Esophagus muscularis mucosa (tissue), 4 donors: ENCODE data around the gene ZMYM4. TPM values are rescaled to one million over a fixed set of nuclear protein-coding genes. Genes with fewer than 3 reads are reported as not detected.

Experiments
- DNase-seq: peaks from one replicate; pipeline ENCODE4 v3.0.0-alpha.2; 2017; ENCODE audit errors: extremely low spot score
- H3K27ac ChIP-seq, 4 donors: fragments of 200-600 bp; sonication (generic); replicated peaks in 1 of 4; 1 replicate in 3 of 4; 2 replicates in 1 of 4; pipeline ENCODE4 v1.5.1; 2016 to 2019; ENCODE audit warnings: mild to moderate bottlenecking in 1 of 4
- H3K27me3 ChIP-seq, 4 donors: fragments of 200-600 bp; sonication (generic); one replicate each; pipeline versions ENCODE4 v1.5.1 to v1.6.0; 2016 to 2019
- H3K36me3 ChIP-seq, 4 donors: fragments of 200-600 bp; sonication (generic); one replicate each; pipeline ENCODE4 v1.5.1; 2016 to 2019
- H3K4me1 ChIP-seq, 4 donors: fragments of 200-600 bp; sonication (generic); one replicate each; pipeline ENCODE4 v1.5.1; 2016 to 2019
- H3K4me3 ChIP-seq, 4 donors: fragments of 200-600 bp; sonication (generic); 1 replicate in 2 of 4; 2 replicates in 2 of 4; pipeline ENCODE4 v1.5.1; 2016 to 2019; ENCODE audit warnings: mild to moderate bottlenecking in 4 of 4, moderate library complexity in 1 of 4
- H3K9me3 ChIP-seq, 4 donors: fragments of 200-600 bp; sonication (generic); 1 replicate in 3 of 4; 2 replicates in 1 of 4; pipeline ENCODE4 v1.5.1; 2016 to 2019
- EP300 ChIP-seq: sonication (generic); formaldehyde crosslinking; IDR thresholded peaks from one replicate; pipeline ENCODE4 v1.6.1; 2017; ENCODE audit warnings: antibody characterized with exemption
- POLR2A ChIP-seq: fragments of 450-650 bp; IDR thresholded peaks from one replicate; pipeline ENCODE4 v1.6.1; 2017; ENCODE audit warnings: antibody characterized with exemption, moderate library complexity, mild to moderate bottlenecking, low read depth
- POLR2AphosphoS5 ChIP-seq, 2 donors: sonication (generic); formaldehyde crosslinking; IDR thresholded peaks; one replicate each; pipeline ENCODE4 v1.6.1; 2017; ENCODE audit warnings: antibody characterized with exemption in 2 of 2
- WGBS: methylation state at CpG from one replicate; pipeline ENCODE4 v1.1.5; 2018; 5-methylcytosine and 5-hydroxymethylcytosine counted together
- intact Hi-C: fragments of 100-400 bp; cut with DNase I; formaldehyde crosslinking; loops from one replicate; pipeline ENCODE4 v1.15.1; 2023
- total RNA-seq, 4 donors: library from RNA; depleted of rRNA; stranded (reverse); fragments of >200 nt; gene quantifications; one replicate each; pipeline versions ENCODE4 v1.1.0 to v1.2.1, GENCODE V29; 2016
- TF ChIP-seq, protein P1 (sequence below), 3 experiments: fragments of 200-600 bp in 2 of 3; fragments of 450-650 bp in 1 of 3; sonication (generic) in 2 of 3; IDR thresholded peaks; one replicate each; pipeline ENCODE4 v1.5.1; 2017 to 2019; ENCODE audit warnings: antibody characterized with exemption in 3 of 3, mild to moderate bottlenecking in 2 of 3, moderate library complexity in 1 of 3

The ZMYM4 gene
- total RNA-seq, 4 donors from 2014 or later = 24.6 to 32.0 (median 27.3) TPM

GRCh38 chr1:35270836-35271235 is 2.3 kb downstream of the ZMYM4 start:
- intact Hi-C loops = no loop called here
- TF ChIP-seq, protein P1, sequence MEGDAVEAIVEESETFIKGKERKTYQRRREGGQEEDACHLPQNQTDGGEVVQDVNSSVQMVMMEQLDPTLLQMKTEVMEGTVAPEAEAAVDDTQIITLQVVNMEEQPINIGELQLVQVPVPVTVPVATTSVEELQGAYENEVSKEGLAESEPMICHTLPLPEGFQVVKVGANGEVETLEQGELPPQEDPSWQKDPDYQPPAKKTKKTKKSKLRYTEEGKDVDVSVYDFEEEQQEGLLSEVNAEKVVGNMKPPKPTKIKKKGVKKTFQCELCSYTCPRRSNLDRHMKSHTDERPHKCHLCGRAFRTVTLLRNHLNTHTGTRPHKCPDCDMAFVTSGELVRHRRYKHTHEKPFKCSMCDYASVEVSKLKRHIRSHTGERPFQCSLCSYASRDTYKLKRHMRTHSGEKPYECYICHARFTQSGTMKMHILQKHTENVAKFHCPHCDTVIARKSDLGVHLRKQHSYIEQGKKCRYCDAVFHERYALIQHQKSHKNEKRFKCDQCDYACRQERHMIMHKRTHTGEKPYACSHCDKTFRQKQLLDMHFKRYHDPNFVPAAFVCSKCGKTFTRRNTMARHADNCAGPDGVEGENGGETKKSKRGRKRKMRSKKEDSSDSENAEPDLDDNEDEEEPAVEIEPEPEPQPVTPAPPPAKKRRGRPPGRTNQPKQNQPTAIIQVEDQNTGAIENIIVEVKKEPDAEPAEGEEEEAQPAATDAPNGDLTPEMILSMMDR (IDR thresholded peaks at IDR 0.05) = no peak
- TF ChIP-seq POLR2A (no peak), POLR2AphosphoS5 (IDR thresholded peaks at IDR 0.05) (no peak), EP300 (no peak)
- Histone ChIP-seq H3K9me3 (no peaks in the 10 kb centered on the region), H3K4me3 (no peak overlapping the region), H3K27me3 (no peaks in the 10 kb centered on the region), H3K27ac (no peak overlapping the region), H3K36me3 (no peaks in the 10 kb centered on the region), H3K4me1 (peaks cover 6 to 29% (median 26%) of the 10 kb centered on the region in 4 donors)
- DNase-seq = no peak
- 97% methylated on average over 3 of the region's 3 CpGs for WGBS

GRCh38 chr1:35274197-35274596 is 5.7 kb downstream of the ZMYM4 start:
- Histone ChIP-seq H3K27me3 (no peaks in the 10 kb centered on the region), H3K4me3 (no peak overlapping the region), H3K36me3 (peaks cover 0 to 5% (median 0%) of the 10 kb centered on the region in 4 donors), H3K9me3 (no peaks in the 10 kb centered on the region), H3K27ac (no peak overlapping the region), H3K4me1 (peaks cover 6 to 26% (median 21%) of the 10 kb centered on the region in 4 donors)
- 92% methylated on average over 4 of the region's 4 CpGs for WGBS
- intact Hi-C loops = no loop called here
- TF ChIP-seq POLR2A (no peak), EP300 (no peak), POLR2AphosphoS5 (IDR thresholded peaks at IDR 0.05) (no peak)
- TF ChIP-seq, protein P1 (IDR thresholded peaks at IDR 0.05) = no peak
- no peak for DNase-seq

DNA sequence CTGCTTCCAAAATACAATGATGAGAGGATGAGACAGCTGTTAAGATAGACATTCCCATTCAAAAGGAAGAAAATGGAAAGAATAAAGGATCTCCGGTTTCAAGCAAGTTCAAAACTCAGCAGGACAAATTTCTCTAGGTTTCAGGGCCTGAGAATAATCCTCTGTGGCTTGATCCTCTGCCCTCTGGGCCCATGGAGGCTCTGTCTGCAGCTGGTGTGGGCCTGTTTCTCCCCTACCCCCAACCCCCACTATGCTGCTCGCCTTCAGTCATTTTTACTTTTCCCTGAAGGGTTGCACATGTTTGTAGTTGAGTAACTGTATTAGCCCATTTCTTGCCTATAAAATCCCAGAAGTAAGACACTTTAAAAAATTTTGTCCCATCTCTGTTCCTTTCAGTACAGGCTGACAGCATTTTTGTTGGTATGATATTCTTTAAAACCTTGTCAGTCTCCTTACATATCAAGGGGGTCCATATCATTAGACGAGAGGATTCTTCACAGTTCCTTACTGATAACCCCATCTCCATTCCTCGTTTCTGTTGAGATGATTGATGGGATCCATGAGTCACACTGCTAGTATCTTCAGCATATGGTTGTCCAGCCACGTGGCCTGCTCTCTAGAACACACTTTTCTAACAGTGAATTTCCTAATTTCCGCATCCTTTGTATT is 10.5 kb downstream of the ZMYM4 start:
- H3K4me1 ChIP-seq = peaks cover 0 to 4% (median 0%) of the 10 kb centered on the region in 4 donors
- no peak for DNase-seq
- intact Hi-C loops = no loop called here
- H3K27ac ChIP-seq = no peak overlapping the region
- peaks cover 0 to 6% (median 0%) of the 10 kb centered on the region in 4 donors for H3K9me3 ChIP-seq
- no peak for TF ChIP-seq POLR2AphosphoS5 (IDR thresholded peaks at IDR 0.05)
- no peak for TF ChIP-seq EP300
- TF ChIP-seq POLR2A = no peak
- TF ChIP-seq, protein P1 (IDR thresholded peaks at IDR 0.05) = no peak
- 83% methylated on average over 6 of the region's 6 CpGs for WGBS
- no peak overlapping the region for H3K4me3 ChIP-seq
- peaks cover 0 to 11% (median 3%) of the 10 kb centered on the region in 4 donors for H3K36me3 ChIP-seq
- no peaks in the 10 kb centered on the region for H3K27me3 ChIP-seq

DNA sequence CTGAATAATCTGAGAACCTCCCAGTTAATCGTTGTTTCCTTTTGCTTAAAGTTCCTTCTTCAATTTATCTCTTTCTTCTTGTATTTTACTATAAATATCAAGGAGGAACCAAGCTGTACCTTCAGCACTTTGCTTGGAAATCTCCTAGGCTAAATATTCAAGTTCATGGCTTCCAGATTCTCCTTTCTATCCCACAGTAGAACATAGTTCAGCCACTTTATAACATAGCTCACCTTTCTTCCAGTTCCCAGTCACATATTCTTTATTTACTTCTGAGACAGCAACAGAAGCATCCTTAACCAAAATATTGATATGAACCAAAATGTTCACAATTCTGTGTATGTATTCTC is 11.0 kb downstream of the ZMYM4 start:
- TF ChIP-seq POLR2A = no peak
- no peak for TF ChIP-seq POLR2AphosphoS5 (IDR thresholded peaks at IDR 0.05)
- no peak for TF ChIP-seq EP300
- TF ChIP-seq, protein P1 (IDR thresholded peaks at IDR 0.05) = no peak
- no peak overlapping the region for H3K27ac ChIP-seq
- no peak overlapping the region for H3K4me3 ChIP-seq
- intact Hi-C loops = no loop called here
- H3K4me1 ChIP-seq = peaks cover 0 to 4% (median 0%) of the 10 kb centered on the region in 4 donors
- WGBS = 76% methylated on average over 1 of the region's 1 CpG
- peaks cover 0 to 11% (median 3%) of the 10 kb centered on the region in 4 donors for H3K36me3 ChIP-seq
- H3K9me3 ChIP-seq = peaks cover 0 to 8% (median 0%) of the 10 kb centered on the region in 4 donors
- H3K27me3 ChIP-seq = no peaks in the 10 kb centered on the region
- DNase-seq = no peak

- 90% methylated on average over 1 of the region's 1 CpG for WGBS
- Histone ChIP-seq H3K9me3 (peaks cover 0 to 11% (median 0%) of the 10 kb centered on the region in 4 donors), H3K27me3 (no peaks in the 10 kb centered on the region), H3K4me3 (no peak overlapping the region), H3K27ac (no peak overlapping the region), H3K36me3 (peaks cover 0 to 11% (median 3%) of the 10 kb centered on the region in 4 donors), H3K4me1 (peaks cover 0 to 4% (median 0%) of the 10 kb centered on the region in 4 donors)
- TF ChIP-seq EP300 (no peak), POLR2AphosphoS5 (IDR thresholded peaks at IDR 0.05) (no peak), POLR2A (no peak)
- TF ChIP-seq, protein P1 (IDR thresholded peaks at IDR 0.05) = no peak
- intact Hi-C loops = no loop called here
- DNase-seq = no peak
Measured at GRCh38 chr1:35280006-35280405, 11.5 kb downstream of the ZMYM4 start.
